ENCODE results near the gene ATP6AP2.
"Not testable (repeated sequence)": the region's sequence is repeated elsewhere in the genome, so short reads cannot be mapped to it uniquely, and the experiment has no call there.

ATP6AP2 gene

DNA sequence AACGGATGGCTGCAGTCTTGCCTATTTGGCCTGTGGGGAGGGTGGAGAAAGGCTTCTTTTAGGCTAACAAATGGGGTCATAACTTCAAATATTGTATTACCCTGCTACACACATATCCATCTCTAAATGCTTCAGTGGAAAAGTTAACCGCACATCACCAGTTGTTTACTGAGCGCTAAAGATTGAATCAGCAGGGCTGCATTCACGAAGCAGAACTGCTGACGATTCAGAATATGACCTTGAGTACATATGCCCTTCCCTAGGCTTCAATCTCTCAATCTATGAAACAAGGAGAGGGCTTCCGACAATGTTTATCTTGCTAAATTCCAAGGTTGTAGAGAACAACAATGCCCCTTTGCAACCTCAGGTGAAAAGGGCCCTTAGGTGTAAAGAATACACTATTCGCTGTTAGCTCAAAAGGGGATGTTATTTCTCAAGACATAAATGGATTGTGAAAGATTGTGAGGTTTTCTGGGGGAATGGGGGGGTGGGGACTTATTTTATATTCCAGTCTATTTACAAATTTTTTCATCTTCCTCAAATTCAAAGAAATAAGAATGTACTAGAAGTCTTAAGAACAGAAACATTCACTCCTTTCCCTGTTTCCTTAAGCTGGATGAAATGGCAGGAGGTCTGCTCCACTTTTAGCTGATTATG lies 2.6 kb upstream of the ATP6AP2 start:
- DNase-seq, result no peak

GRCh38 chrX:40579141-40579540 lies 1.6 kb upstream of the ATP6AP2 start:
- no peak for DNase-seq

GRCh38 chrX:40579900-40580536 lies 752 bp upstream of the ATP6AP2 start:
- no peak for DNase-seq

GRCh38 chrX:40581336-40581920 lies 658 bp downstream of the ATP6AP2 start:
- no peak for DNase-seq

- DNase-seq, result not testable (repeated sequence)
Measured at GRCh38 chrX:40582178-40582577, 1.4 kb downstream of the ATP6AP2 start.

- DNase-seq, result no peak
Measured at GRCh38 chrX:40582811-40583210, 2.0 kb downstream of the ATP6AP2 start.

DNA sequence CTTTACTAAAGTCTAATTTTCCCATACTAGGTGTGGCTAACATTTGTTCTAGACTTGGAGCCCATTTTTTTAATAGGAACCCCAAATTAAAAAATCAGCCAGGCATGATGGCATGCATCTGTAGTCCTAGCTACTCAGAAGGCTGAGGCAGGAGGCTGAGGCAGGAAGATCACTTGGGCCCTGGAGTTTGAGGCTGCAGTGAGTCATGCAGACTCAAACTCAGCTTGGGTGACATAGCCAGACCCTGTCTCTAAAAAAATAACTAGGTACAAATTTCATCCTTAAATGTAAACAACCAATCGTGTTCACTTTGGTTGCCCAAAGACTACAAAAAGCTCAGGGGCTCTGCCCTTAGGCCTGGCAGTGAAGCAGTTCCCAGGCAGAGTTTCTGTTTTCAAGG lies 6.9 kb downstream of the ATP6AP2 start:
- DNase-seq, result not testable (repeated sequence)

GRCh38 chrX:40589616-40590321 lies 9.0 kb downstream of the ATP6AP2 start:
- not testable (repeated sequence) for DNase-seq

GRCh38 chrX:40603446-40603845 lies 22.7 kb downstream of the ATP6AP2 start:
- DNase-seq, result no peak

DNA sequence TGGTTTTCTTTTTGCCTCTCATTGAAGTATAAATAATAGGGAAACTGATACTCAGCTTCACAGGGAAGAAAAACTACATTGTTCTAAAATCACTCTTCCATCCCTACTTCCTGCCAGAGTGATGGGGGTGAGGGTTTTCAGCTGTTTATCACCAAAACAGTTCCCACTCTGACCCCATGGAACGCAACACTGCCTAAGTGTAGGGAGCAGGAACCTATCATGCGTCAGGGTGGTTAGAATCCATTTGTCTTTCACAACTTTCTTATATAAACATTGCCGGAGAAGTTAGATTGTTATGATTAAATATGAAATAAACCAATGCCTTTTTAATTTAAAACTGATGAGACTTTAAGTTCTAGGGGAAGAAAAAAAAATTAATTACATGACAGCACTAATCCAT lies 26.6 kb downstream of the ATP6AP2 start:
- DNase-seq, result no peak

DNA sequence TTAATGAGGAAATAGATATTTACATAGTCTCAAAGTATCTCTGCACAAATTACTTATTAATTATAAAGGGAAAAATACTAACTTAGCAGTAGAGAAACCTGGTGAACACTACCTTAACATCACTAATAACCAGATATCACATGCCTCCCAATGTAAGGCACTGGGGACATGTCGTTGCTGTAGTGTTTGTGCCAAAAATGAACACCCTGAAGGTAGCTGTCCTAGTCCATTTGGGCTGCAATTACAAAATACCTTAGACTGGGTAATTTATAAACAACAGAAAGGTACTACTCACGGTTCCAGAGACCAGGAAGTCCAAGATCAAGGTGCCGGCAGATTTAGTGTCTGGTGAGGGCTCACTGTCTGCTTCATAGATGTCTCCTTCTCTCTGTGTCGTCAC lies 31.7 kb downstream of the ATP6AP2 start:
- DNase-seq, result no peak

GRCh38 chrX:40615976-40616375 lies 35.2 kb downstream of the ATP6AP2 start:
- DNase-seq, result no peak

GRCh38 chrX:40617566-40617965 lies 36.8 kb downstream of the ATP6AP2 start:
- DNase-seq, result no peak

- DNase-seq, result peak; percentile 26
Measured at GRCh38 chrX:40622479-40623138, 41.8 kb downstream of the ATP6AP2 start.

DNA sequence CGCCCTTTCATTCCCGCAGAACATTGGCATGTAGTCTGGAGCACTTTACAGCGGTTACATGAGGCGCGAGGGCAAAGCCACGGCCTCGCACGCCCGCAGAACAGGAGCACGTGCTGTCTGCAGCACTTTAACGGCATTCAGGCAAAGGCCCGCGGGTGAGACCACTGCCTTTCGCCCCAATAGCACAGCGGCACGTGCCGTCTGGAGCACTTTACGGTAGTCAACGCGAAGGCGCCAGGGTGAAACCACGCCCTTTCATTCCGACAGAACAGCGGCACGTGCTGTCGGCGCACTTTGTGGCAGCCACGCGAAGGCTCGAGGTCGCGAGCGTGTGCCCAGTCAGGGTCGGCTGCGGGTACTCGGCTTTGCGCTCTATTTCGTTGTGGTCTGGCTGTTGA lies 42.4 kb downstream of the ATP6AP2 start, which contains the start of gene MPC1L:
Gene MPC1L, plus strand, starts transcription at position 290 of the 398 bp plus-strand sequence. CDS start 138 bp downstream, outside the sequence.
- no peak for DNase-seq

- DNase-seq, result no peak
Measured at GRCh38 chrX:40623665-40624064, 42.9 kb downstream of the ATP6AP2 start.

DNA sequence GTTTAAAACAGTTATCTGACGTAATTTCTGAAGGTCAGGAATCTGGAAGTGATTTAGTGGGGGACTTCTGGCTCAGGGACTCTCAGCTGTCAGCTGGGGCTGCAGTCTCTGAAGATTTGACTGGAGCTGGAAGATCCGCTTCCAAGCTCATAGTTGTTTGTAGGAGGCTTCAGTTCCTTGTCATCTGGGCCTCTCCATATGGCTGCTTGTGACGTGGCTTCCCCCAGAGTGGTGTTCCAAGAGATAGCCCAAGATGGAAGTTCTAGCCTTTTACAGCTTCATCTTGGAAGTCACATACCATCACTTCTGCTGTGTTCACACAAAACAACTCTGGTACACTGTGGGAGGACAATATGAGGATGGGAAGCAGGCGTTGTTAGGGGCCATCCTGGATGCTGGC lies 44.5 kb downstream of the ATP6AP2 start:
- DNase-seq, result no peak

DNA sequence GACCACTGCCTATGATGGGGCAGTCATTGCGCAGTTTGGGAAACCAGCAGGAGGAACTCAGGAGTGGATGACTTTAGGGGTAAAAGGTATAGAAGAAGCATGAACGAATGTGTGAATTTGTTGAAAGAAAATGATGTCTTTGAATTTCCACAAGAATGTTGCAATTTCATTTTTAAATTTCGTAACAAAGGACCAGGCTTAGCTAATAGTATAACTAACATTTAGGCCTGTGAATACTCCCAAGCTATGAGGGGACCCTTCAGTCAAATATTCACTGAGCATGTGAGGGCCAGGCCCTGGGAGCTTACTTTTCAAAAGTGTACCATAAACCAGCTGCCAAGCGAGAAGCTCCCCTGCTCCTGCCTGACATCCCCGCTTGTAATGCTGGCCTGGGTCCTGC lies 47.7 kb downstream of the ATP6AP2 start:
- no peak for DNase-seq

DNA sequence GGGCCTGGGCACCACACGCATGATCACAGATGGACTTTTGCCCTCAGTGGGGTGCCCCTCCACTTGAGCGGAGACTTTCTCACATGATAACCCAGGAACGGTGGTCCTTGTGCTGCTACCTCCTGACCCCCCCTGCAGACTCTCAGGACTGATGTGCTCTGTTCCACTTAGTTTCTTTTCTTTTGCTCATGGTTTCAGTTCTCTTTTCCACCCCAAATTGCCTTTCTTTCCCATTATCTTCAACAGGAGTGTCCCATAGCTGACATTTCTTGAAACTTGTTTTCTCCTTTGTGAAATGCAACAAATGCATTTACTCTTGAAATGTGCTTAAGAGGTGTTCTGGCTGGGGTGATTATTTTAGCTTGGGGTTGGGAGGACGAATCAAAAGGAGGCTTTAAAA lies 51.4 kb downstream of the ATP6AP2 start:
- DNase-seq, result no peak

GRCh38 chrX:40637687-40638086 lies 56.9 kb downstream of the ATP6AP2 start:
- no peak for DNase-seq

- no peak for DNase-seq
Measured at GRCh38 chrX:40644176-40644575, 63.4 kb downstream of the ATP6AP2 start.

- DNase-seq, result no peak
Measured at GRCh38 chrX:40644821-40645358, 64.1 kb downstream of the ATP6AP2 start.

Measured in retina (tissue), 1 donor.